CD1c-positive myeloid dendritic cell (primary cell): ENCODE measurements around the gene TMEM123.

Experiments used
- DNase-seq: peaks from one replicate; pipeline ENCODE4 v3.0.0-alpha.2; 2016; ENCODE audit errors: extremely low spot score

TMEM123 gene

GRCh38 chr11:102422817-102423712 is 29.5 kb downstream of the TMEM123 start:
- DNase-seq = peak; percentile 36

GRCh38 chr11:102421261-102421660 is 31.3 kb downstream of the TMEM123 start:
- no peak for DNase-seq

- no peak for DNase-seq
Observed at GRCh38 chr11:102420547-102420946, 32.0 kb downstream of the TMEM123 start.

- DNase-seq = no peak
Observed at GRCh38 chr11:102419181-102419580, 33.4 kb downstream of the TMEM123 start.

GRCh38 chr11:102416976-102417375 is 35.6 kb downstream of the TMEM123 start:
- DNase-seq = no peak

- no peak for DNase-seq
Observed at GRCh38 chr11:102415304-102415916, 37.2 kb downstream of the TMEM123 start.

- DNase-seq = no peak
Observed at GRCh38 chr11:102414559-102414958, 38.0 kb downstream of the TMEM123 start.

GRCh38 chr11:102413497-102413896 is 39.1 kb downstream of the TMEM123 start:
- DNase-seq = no peak

GRCh38 chr11:102411142-102411541 is 41.4 kb downstream of the TMEM123 start:
- DNase-seq = no peak

GRCh38 chr11:102410382-102410784 is 42.2 kb downstream of the TMEM123 start:
- no peak for DNase-seq

GRCh38 chr11:102408339-102408738 is 44.2 kb downstream of the TMEM123 start:
- no peak for DNase-seq

GRCh38 chr11:102407901-102408300 is 44.7 kb downstream of the TMEM123 start:
- DNase-seq = no peak

GRCh38 chr11:102406099-102406498 is 46.5 kb downstream of the TMEM123 start:
- DNase-seq = no peak

- DNase-seq = no peak
Observed at GRCh38 chr11:102405501-102405900, 47.1 kb downstream of the TMEM123 start.

GRCh38 chr11:102402548-102402947 is 50.0 kb downstream of the TMEM123 start:
- DNase-seq = peak; percentile 56

- DNase-seq = no peak
Observed at GRCh38 chr11:102401905-102402304, 50.7 kb downstream of the TMEM123 start.

- DNase-seq = no peak
Observed at GRCh38 chr11:102400603-102401002, 52.0 kb downstream of the TMEM123 start.

GRCh38 chr11:102399189-102399588 is 53.4 kb downstream of the TMEM123 start:
- DNase-seq = no peak

GRCh38 chr11:102398297-102398696 is 54.3 kb downstream of the TMEM123 start:
- no peak for DNase-seq

- DNase-seq = no peak
Observed at GRCh38 chr11:102396708-102397563, 55.6 kb downstream of the TMEM123 start.

- no peak for DNase-seq
Observed at GRCh38 chr11:102395720-102396393, 56.7 kb downstream of the TMEM123 start.

GRCh38 chr11:102393272-102393730 is 59.3 kb downstream of the TMEM123 start:
- DNase-seq = no peak
